KMS-11 (cell line): Measurements from ENCODE around the gene ZNF765.
"Not testable (repeated sequence)": the region's sequence is repeated elsewhere in the genome, so short reads cannot be mapped to it uniquely, and the experiment has no call there.

Source experiments
- H2AFZ ChIP-seq: fragments of 200-600 bp; sonication (generic); 2 replicates; pipeline ENCODE4 v1.6.1; 2016; ENCODE audit warnings: antibody characterized with exemption, mixed run types, low read depth
- H3K27ac ChIP-seq: fragments of 200-600 bp; sonication (generic); 2 replicates; pipeline ENCODE4 v1.6.1; 2016; ENCODE audit warnings: mild to moderate bottlenecking, mixed run types
- H3K27me3 ChIP-seq: fragments of 200-600 bp; sonication (generic); 2 replicates; pipeline ENCODE4 v1.6.1; 2017; ENCODE audit warnings: mild to moderate bottlenecking, low read depth, mixed run types, moderate library complexity; ENCODE audit not compliant: insufficient read depth
- H3K36me3 ChIP-seq: fragments of 200-600 bp; sonication (generic); 2 replicates; pipeline ENCODE4 v1.6.1; 2017; ENCODE audit warnings: mild to moderate bottlenecking, mixed run types; ENCODE audit not compliant: insufficient read depth
- H3K4me1 ChIP-seq: fragments of 200-600 bp; sonication (generic); 2 replicates; pipeline ENCODE4 v1.6.1; 2016; ENCODE audit warnings: mild to moderate bottlenecking, low read depth, mixed run types; ENCODE audit not compliant: poor library complexity, severe bottlenecking
- H3K4me2 ChIP-seq: fragments of 200-600 bp; sonication (generic); 2 replicates; pipeline ENCODE4 v1.7.0; 2016; ENCODE audit warnings: mild to moderate bottlenecking, mixed run types
- H3K4me3 ChIP-seq: fragments of 200-600 bp; sonication (generic); IDR thresholded peaks from 2 replicates; pipeline ENCODE4 v1.6.1; 2017; ENCODE audit warnings: low read depth, low read length, mixed read lengths; ENCODE audit not compliant: insufficient read depth
- H3K79me2 ChIP-seq: fragments of 200-600 bp; sonication (generic); 2 replicates; pipeline ENCODE4 v1.6.1; 2016; ENCODE audit warnings: low read depth, mixed run types; ENCODE audit not compliant: insufficient read depth
- H3K9ac ChIP-seq: fragments of 200-600 bp; sonication (generic); 2 replicates; pipeline ENCODE4 v1.6.1; 2016; ENCODE audit warnings: mild to moderate bottlenecking, mixed run types
- H4K20me1 ChIP-seq: fragments of 200-600 bp; sonication (generic); 2 replicates; pipeline ENCODE4 v1.6.1; 2016; ENCODE audit warnings: mild to moderate bottlenecking, mixed run types; ENCODE audit not compliant: insufficient read depth
- TF ChIP-seq, protein P1 (sequence below): fragments of 200-600 bp; sonication (generic); conservative IDR thresholded peaks from 2 replicates; pipeline ENCODE4 v1.6.1; 2017; ENCODE audit warnings: low read depth, mild to moderate bottlenecking, antibody characterized with exemption, low read length, moderate library complexity, mixed read lengths

ZNF765 gene

GRCh38 chr19:53409505-53410204, 14.7 kb downstream of the ZNF765 start:
- Histone ChIP-seq H3K36me3 (peaks cover 10% of the 10 kb centered on the region; the same call in 1 of the 2 replicates), H2AFZ (no peak overlapping the region)

GRCh38 chr19:53420520-53421315, 25.8 kb downstream of the ZNF765 start:
- H3K4me1 ChIP-seq, H3K27ac ChIP-seq: not testable (repeated sequence)

More at GRCh38 chr19:53409505-53410204, 14.7 kb downstream of the ZNF765 start:
- Histone ChIP-seq H3K27ac (no peak overlapping the region), H4K20me1 (no peaks in the 10 kb centered on the region), H3K27me3 (no peaks in the 10 kb centered on the region), H3K4me2 (no peak overlapping the region), H3K9ac (no peak overlapping the region), H3K4me3 (no peak overlapping the region), H3K4me1 (no peaks in the 10 kb centered on the region), H3K79me2 (no peaks in the 10 kb centered on the region)
- TF ChIP-seq, protein P1, sequence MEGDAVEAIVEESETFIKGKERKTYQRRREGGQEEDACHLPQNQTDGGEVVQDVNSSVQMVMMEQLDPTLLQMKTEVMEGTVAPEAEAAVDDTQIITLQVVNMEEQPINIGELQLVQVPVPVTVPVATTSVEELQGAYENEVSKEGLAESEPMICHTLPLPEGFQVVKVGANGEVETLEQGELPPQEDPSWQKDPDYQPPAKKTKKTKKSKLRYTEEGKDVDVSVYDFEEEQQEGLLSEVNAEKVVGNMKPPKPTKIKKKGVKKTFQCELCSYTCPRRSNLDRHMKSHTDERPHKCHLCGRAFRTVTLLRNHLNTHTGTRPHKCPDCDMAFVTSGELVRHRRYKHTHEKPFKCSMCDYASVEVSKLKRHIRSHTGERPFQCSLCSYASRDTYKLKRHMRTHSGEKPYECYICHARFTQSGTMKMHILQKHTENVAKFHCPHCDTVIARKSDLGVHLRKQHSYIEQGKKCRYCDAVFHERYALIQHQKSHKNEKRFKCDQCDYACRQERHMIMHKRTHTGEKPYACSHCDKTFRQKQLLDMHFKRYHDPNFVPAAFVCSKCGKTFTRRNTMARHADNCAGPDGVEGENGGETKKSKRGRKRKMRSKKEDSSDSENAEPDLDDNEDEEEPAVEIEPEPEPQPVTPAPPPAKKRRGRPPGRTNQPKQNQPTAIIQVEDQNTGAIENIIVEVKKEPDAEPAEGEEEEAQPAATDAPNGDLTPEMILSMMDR = no peak

DNA sequence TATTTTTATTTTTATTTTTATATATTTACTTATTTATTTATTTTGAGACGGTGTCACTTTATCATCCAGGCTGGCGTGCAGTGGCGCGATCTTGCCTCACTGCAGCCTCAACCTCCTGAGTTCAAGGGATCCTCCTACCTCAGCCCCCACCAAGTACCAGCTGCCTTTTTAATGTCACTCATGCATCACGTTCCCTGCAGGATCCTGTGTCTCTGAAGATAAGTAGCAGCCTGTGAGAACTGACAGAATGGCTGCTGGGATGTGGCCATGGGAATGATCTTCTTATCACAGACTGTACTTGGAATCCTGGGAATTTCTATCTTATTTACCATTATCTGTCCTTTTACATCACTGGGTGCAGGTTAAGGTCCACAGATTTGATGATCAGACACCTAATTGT, 27.6 kb downstream of the ZNF765 start:
- H3K79me2 ChIP-seq = no peaks in the 10 kb centered on the region
- TF ChIP-seq, protein P1 = no peak
- H4K20me1 ChIP-seq = no peaks in the 10 kb centered on the region
- H2AFZ ChIP-seq = no peak overlapping the region
- H3K4me2 ChIP-seq = no peak overlapping the region
- no peaks in the 10 kb centered on the region for H3K4me1 ChIP-seq
- no peak overlapping the region for H3K27ac ChIP-seq
- H3K36me3 ChIP-seq = no peaks in the 10 kb centered on the region
- H3K9ac ChIP-seq = no peak overlapping the region
- H3K4me3 ChIP-seq = no peak overlapping the region
- H3K27me3 ChIP-seq = no peaks in the 10 kb centered on the region

More at GRCh38 chr19:53420520-53421315, 25.8 kb downstream of the ZNF765 start:
- H3K9ac ChIP-seq, H3K79me2 ChIP-seq, H2AFZ ChIP-seq, H3K4me2 ChIP-seq, H3K27me3 ChIP-seq, H4K20me1 ChIP-seq, H3K4me3 ChIP-seq, H3K36me3 ChIP-seq: not testable (repeated sequence)

- not testable (repeated sequence) for H3K4me1 ChIP-seq, H3K79me2 ChIP-seq, H3K36me3 ChIP-seq, H2AFZ ChIP-seq, H3K27ac ChIP-seq, H3K9ac ChIP-seq, H3K4me2 ChIP-seq, H4K20me1 ChIP-seq, H3K27me3 ChIP-seq, H3K4me3 ChIP-seq
Observed at GRCh38 chr19:53423074-53423473, 28.1 kb downstream of the ZNF765 start.

GRCh38 chr19:53423680-53424079, 28.7 kb downstream of the ZNF765 start:
- H4K20me1 ChIP-seq, H3K79me2 ChIP-seq, H3K4me2 ChIP-seq, H2AFZ ChIP-seq, H3K27me3 ChIP-seq, H3K4me3 ChIP-seq, H3K36me3 ChIP-seq, H3K9ac ChIP-seq, H3K4me1 ChIP-seq, H3K27ac ChIP-seq: not testable (repeated sequence)
